ENCODE data around the gene MN1. TPM values are rescaled to one million over a fixed set of nuclear protein-coding genes. Genes with fewer than 3 reads are reported as not detected.

Gene MN1
- total RNA-seq, 1 experiment from 2014 or later: not detected

DNA sequence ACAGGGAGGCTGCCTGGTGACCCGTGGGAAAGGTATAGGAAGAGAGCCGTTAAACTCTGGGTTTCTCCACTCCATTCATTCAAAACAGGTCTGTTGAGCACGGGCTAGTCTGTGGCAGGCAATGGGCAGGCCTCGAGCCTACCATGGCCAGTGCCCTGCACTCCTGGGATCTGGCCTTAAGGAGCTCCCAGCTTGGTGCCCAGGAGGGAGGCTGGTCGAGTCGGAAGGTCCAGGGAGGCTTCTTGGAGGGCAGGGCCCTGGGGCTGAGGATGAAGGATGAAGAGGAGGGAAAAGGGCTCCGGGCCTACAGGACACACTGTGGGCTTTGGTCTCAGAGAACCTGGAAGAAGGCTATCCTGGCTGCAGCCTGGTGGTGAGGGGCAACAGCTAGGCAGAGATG lies 41.9 kb upstream of the MN1 start:
- Histone ChIP-seq H3K27ac (ENCODE audit: low read length) (no peak overlapping the region), H3K27me3 (ENCODE audit: low read length) (no peaks in the 10 kb centered on the region), H2AFZ (ENCODE audit: low read length) (no peak overlapping the region), H3K9me3 (ENCODE audit: low read length) (no peaks in the 10 kb centered on the region), H3K36me3 (ENCODE audit: insufficient read depth, low read length) (no peaks in the 10 kb centered on the region), H4K20me1 (ENCODE audit: insufficient read depth, low read depth, low read length) (no peaks in the 10 kb centered on the region), H3K4me2 (ENCODE audit: low read depth, low read length, poor library complexity, severe bottlenecking) (no peak overlapping the region), H3K9ac (ENCODE audit: low read length) (no peak overlapping the region), H3K4me1 (ENCODE audit: low read length) (no peaks in the 10 kb centered on the region), H3K9me2 (replicated peaks; ENCODE audit: insufficient read depth, low read length) (no peaks in the 10 kb centered on the region), H3K4me3 (ENCODE audit: low read length) (no peak overlapping the region), H3K79me2 (ENCODE audit: low read length) (no peaks in the 10 kb centered on the region)
- no peak for DNase-seq

DNA sequence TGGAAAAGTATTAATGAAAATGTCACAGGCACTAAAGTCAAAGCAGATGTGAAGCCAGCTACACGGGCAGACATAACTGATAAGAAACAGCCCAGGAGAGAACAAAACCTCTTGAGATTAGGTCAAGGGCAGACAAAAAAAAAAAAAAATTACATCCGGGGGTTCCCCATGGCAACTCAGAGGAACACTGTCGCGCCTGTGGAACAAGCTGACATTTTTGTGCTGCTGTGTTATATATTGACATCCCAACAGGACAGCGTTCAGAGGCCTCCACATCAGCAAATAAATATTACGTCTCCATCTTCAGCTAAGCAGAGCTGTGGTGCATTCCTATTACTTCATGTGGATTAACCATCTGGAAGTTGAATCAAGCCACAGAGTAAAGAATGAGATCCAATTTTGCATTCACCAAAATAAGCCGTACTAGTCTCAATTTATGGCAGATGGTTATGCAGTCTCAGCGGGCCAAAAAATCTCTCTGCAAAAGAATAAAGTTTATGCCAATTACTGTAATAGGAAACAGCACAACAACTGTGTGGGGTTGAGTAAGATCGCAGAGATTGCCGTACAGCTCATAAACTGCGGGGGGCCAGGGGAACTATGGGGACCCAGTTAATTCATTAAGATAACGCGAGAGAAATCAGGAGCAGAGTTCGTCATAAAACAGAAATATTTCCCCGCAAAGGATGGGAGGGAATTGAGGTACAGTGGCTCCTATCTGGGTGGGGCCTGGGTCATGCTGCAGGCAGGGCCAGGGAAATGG lies 41.3 kb upstream of the MN1 start:
- no peak for DNase-seq
- Histone ChIP-seq H4K20me1 (ENCODE audit: insufficient read depth, low read depth, low read length) (no peaks in the 10 kb centered on the region), H3K9me3 (ENCODE audit: low read length) (no peaks in the 10 kb centered on the region), H3K4me3 (ENCODE audit: low read length) (no peak overlapping the region), H3K27me3 (ENCODE audit: low read length) (no peaks in the 10 kb centered on the region), H3K36me3 (ENCODE audit: insufficient read depth, low read length) (no peaks in the 10 kb centered on the region), H3K4me1 (ENCODE audit: low read length) (no peaks in the 10 kb centered on the region), H3K9ac (ENCODE audit: low read length) (no peak overlapping the region), H3K79me2 (ENCODE audit: low read length) (no peaks in the 10 kb centered on the region), H3K9me2 (replicated peaks; ENCODE audit: insufficient read depth, low read length) (no peaks in the 10 kb centered on the region), H2AFZ (ENCODE audit: low read length) (no peak overlapping the region), H3K4me2 (ENCODE audit: low read depth, low read length, poor library complexity, severe bottlenecking) (no peak overlapping the region), H3K27ac (ENCODE audit: low read length) (no peak overlapping the region)

DNA sequence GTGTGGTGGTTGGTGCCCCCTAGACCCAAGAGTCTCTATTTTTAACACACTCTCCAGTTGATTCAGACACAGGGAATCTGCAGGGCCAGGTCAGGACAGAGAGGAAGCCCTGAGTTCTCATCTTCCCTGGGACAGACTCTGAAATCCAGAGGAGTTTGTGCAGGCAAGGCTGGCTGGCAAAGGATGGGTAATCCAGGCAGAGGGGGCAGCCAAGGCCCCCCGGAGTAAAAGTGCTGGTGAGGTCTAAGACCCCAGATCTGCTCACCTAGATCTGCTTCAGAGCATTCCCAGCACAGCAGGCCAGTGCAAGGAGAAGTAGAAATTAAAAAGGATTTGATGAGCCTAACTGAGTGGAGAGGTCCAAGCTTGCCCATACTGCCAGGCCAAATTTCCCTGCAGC lies 40.6 kb upstream of the MN1 start:
- no peaks in the 10 kb centered on the region for H3K36me3 ChIP-seq (ENCODE audit: insufficient read depth, low read length)

DNA sequence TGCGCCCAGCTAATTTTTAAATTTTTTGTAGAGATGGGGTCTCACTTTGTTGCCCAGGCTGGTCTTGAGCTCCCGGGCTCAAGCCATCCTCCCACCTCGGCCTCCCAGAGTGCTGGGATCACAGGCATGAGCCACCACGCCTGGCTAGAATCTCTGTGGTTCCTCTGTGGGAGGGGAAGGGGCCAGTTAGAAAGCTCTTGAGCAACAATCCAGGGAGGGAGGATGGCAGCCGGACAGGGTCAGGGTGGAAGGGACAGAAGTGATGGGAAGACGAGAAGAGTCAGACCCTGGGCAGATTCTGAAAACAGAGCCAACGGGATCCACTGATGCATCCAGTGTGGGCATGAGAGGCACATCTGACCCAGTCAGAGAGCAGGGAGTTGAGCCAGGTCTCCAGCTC lies 38.9 kb upstream of the MN1 start:
- no peaks in the 10 kb centered on the region for H3K27me3 ChIP-seq (ENCODE audit: low read length)
- no peaks in the 10 kb centered on the region for H3K4me1 ChIP-seq (ENCODE audit: low read length)
- no peak overlapping the region for H2AFZ ChIP-seq (ENCODE audit: low read length)
- H3K79me2 ChIP-seq (ENCODE audit: low read length): no peaks in the 10 kb centered on the region
- no peak overlapping the region for H3K4me2 ChIP-seq (ENCODE audit: low read depth, low read length, poor library complexity, severe bottlenecking)
- H3K9me2 ChIP-seq (replicated peaks; ENCODE audit: insufficient read depth, low read length): no peaks in the 10 kb centered on the region
- H3K27ac ChIP-seq (ENCODE audit: low read length): no peak overlapping the region
- no peak overlapping the region for H3K4me3 ChIP-seq (ENCODE audit: low read length)
- H4K20me1 ChIP-seq (ENCODE audit: insufficient read depth, low read depth, low read length): no peaks in the 10 kb centered on the region
- no peak overlapping the region for H3K9ac ChIP-seq (ENCODE audit: low read length)
- no peaks in the 10 kb centered on the region for H3K9me3 ChIP-seq (ENCODE audit: low read length)
- no peak for DNase-seq
- no peaks in the 10 kb centered on the region for H3K36me3 ChIP-seq (ENCODE audit: insufficient read depth, low read length)

More for the DNA sequence above, 40.6 kb upstream of the MN1 start:
- Histone ChIP-seq H3K4me1 (ENCODE audit: low read length) (no peaks in the 10 kb centered on the region), H3K9ac (ENCODE audit: low read length) (no peak overlapping the region), H3K9me2 (replicated peaks; ENCODE audit: insufficient read depth, low read length) (no peaks in the 10 kb centered on the region), H3K4me3 (ENCODE audit: low read length) (no peak overlapping the region), H3K79me2 (ENCODE audit: low read length) (no peaks in the 10 kb centered on the region), H3K27me3 (ENCODE audit: low read length) (no peaks in the 10 kb centered on the region), H3K9me3 (ENCODE audit: low read length) (no peaks in the 10 kb centered on the region), H2AFZ (ENCODE audit: low read length) (no peak overlapping the region), H4K20me1 (ENCODE audit: insufficient read depth, low read depth, low read length) (no peaks in the 10 kb centered on the region), H3K27ac (ENCODE audit: low read length) (no peak overlapping the region), H3K4me2 (ENCODE audit: low read depth, low read length, poor library complexity, severe bottlenecking) (no peak overlapping the region)
- DNase-seq: no peak

GRCh38 chr22:27839057-27839660 lies 37.6 kb upstream of the MN1 start:
- H3K9me2 ChIP-seq (replicated peaks; ENCODE audit: insufficient read depth, low read length): no peaks in the 10 kb centered on the region
- H3K9ac ChIP-seq (ENCODE audit: low read length): no peak overlapping the region
- H3K27me3 ChIP-seq (ENCODE audit: low read length): no peaks in the 10 kb centered on the region
- no peaks in the 10 kb centered on the region for H3K36me3 ChIP-seq (ENCODE audit: insufficient read depth, low read length)
- no peaks in the 10 kb centered on the region for H3K79me2 ChIP-seq (ENCODE audit: low read length)
- no peak overlapping the region for H3K27ac ChIP-seq (ENCODE audit: low read length)
- no peaks in the 10 kb centered on the region for H3K4me1 ChIP-seq (ENCODE audit: low read length)
- no peak for DNase-seq
- no peaks in the 10 kb centered on the region for H3K9me3 ChIP-seq (ENCODE audit: low read length)
- H3K4me2 ChIP-seq (ENCODE audit: low read depth, low read length, poor library complexity, severe bottlenecking): no peak overlapping the region
- no peak overlapping the region for H2AFZ ChIP-seq (ENCODE audit: low read length)
- H3K4me3 ChIP-seq (ENCODE audit: low read length): no peak overlapping the region
- no peaks in the 10 kb centered on the region for H4K20me1 ChIP-seq (ENCODE audit: insufficient read depth, low read depth, low read length)

DNA sequence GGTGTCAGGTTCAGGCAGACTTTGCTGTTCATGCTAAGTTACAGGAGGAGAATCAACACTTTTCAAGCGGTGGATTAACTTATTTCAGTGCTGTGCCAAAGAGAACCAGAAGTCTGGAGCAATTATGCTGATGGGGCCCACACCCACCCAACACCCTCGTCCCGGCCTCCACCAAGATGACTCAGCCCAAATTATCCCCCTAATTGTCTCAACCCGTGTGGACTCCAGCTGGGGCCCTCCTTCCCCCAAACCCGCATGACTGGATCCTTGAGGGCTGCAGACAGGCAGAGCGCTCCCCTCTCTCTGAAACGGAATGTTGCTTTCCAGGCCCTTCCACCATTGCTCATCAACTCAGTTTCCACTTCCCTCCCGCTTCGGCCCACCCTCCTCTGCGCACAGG lies 34.6 kb upstream of the MN1 start:
- no peaks in the 10 kb centered on the region for H3K9me3 ChIP-seq (ENCODE audit: low read length)
- H3K79me2 ChIP-seq (ENCODE audit: low read length): no peaks in the 10 kb centered on the region
- DNase-seq: no peak
- H3K4me2 ChIP-seq (ENCODE audit: low read depth, low read length, poor library complexity, severe bottlenecking): no peak overlapping the region
- H3K36me3 ChIP-seq (ENCODE audit: insufficient read depth, low read length): no peaks in the 10 kb centered on the region
- H3K27me3 ChIP-seq (ENCODE audit: low read length): no peaks in the 10 kb centered on the region
- no peak overlapping the region for H3K4me3 ChIP-seq (ENCODE audit: low read length)
- no peaks in the 10 kb centered on the region for H3K4me1 ChIP-seq (ENCODE audit: low read length)
- H3K27ac ChIP-seq (ENCODE audit: low read length): no peak overlapping the region
- no peaks in the 10 kb centered on the region for H3K9me2 ChIP-seq (replicated peaks; ENCODE audit: insufficient read depth, low read length)
- no peak overlapping the region for H2AFZ ChIP-seq (ENCODE audit: low read length)
- H4K20me1 ChIP-seq (ENCODE audit: insufficient read depth, low read depth, low read length): no peaks in the 10 kb centered on the region
- no peak overlapping the region for H3K9ac ChIP-seq (ENCODE audit: low read length)

- no peak overlapping the region for H2AFZ ChIP-seq (ENCODE audit: low read length)
- DNase-seq: no peak
- H3K9me2 ChIP-seq (replicated peaks; ENCODE audit: insufficient read depth, low read length): no peaks in the 10 kb centered on the region
- H4K20me1 ChIP-seq (ENCODE audit: insufficient read depth, low read depth, low read length): no peaks in the 10 kb centered on the region
- no peak overlapping the region for H3K9ac ChIP-seq (ENCODE audit: low read length)
- no peak overlapping the region for H3K4me2 ChIP-seq (ENCODE audit: low read depth, low read length, poor library complexity, severe bottlenecking)
- no peaks in the 10 kb centered on the region for H3K36me3 ChIP-seq (ENCODE audit: insufficient read depth, low read length)
- H3K79me2 ChIP-seq (ENCODE audit: low read length): no peaks in the 10 kb centered on the region
- H3K9me3 ChIP-seq (ENCODE audit: low read length): no peaks in the 10 kb centered on the region
- no peaks in the 10 kb centered on the region for H3K4me1 ChIP-seq (ENCODE audit: low read length)
- H3K27ac ChIP-seq (ENCODE audit: low read length): no peak overlapping the region
- H3K27me3 ChIP-seq (ENCODE audit: low read length): no peaks in the 10 kb centered on the region
- H3K4me3 ChIP-seq (ENCODE audit: low read length): no peak overlapping the region
Measured at GRCh38 chr22:27835446-27835845, 33.9 kb upstream of the MN1 start.

DNA sequence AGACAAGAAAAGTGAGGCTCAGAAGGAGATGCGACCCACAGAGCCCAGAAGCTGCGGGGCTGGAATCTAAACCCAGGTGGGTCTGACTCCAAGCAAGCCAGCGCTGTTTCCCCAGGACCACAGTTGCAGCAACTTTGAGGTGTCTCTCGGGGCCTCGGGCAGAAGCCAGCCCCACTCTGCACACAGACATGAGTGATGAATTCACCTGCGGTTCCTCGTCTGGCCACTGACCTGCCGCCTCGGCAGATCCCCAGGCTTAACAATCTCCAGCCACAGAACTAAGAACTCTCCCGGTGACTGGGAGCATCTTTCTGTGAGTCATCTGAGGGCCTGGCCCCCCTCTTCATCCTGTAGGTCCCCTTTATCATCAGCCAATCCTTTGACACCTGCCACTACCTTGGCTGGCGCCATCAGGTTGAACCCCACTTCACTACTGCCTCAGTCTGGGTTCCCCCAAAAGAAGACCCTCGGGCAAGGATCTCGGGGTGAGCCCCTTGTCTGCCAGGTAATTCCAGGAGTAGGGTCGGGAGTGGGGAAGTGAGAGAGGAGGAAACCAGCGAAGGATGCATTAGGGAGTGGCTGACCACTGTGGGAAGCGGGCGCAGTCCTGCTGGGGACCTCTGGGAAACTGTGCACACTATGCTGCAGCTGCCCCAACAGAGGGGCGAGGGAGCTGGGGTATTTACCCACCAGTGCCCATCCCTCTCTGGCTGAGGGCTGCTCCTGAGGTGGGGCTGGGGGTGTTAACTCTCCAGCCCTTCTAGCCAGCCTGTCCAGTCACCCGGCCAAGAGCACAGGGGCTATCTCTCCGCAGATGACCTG lies 33.0 kb upstream of the MN1 start:
- no peaks in the 10 kb centered on the region for H4K20me1 ChIP-seq (ENCODE audit: insufficient read depth, low read depth, low read length)
- H3K9me3 ChIP-seq (ENCODE audit: low read length): no peaks in the 10 kb centered on the region
- H3K27me3 ChIP-seq (ENCODE audit: low read length): no peaks in the 10 kb centered on the region
- no peak overlapping the region for H2AFZ ChIP-seq (ENCODE audit: low read length)
- H3K4me2 ChIP-seq (ENCODE audit: low read depth, low read length, poor library complexity, severe bottlenecking): no peak overlapping the region
- no peaks in the 10 kb centered on the region for H3K4me1 ChIP-seq (ENCODE audit: low read length)
- H3K27ac ChIP-seq (ENCODE audit: low read length): no peak overlapping the region
- no peak overlapping the region for H3K9ac ChIP-seq (ENCODE audit: low read length)
- H3K36me3 ChIP-seq (ENCODE audit: insufficient read depth, low read length): no peaks in the 10 kb centered on the region
- no peak for DNase-seq
- H3K9me2 ChIP-seq (replicated peaks; ENCODE audit: insufficient read depth, low read length): no peaks in the 10 kb centered on the region
- H3K79me2 ChIP-seq (ENCODE audit: low read length): no peaks in the 10 kb centered on the region
- H3K4me3 ChIP-seq (ENCODE audit: low read length): no peak overlapping the region
